NCI-H2029 (cell line): ENCODE data around the gene GNL2.
"Not testable (repeated sequence)": the region's sequence is repeated elsewhere in the genome, so short reads cannot be mapped to it uniquely, and the experiment has no call there.

ENCODE experiments used
- DNase-seq: peaks from one replicate; lab custom pipeline; 2025; lab: John Stamatoyannopoulos, UW

The GNL2 gene

GRCh38 chr1:37559957-37560379, 35.8 kb downstream of the GNL2 start:
- DNase-seq, result not testable (repeated sequence)

DNA sequence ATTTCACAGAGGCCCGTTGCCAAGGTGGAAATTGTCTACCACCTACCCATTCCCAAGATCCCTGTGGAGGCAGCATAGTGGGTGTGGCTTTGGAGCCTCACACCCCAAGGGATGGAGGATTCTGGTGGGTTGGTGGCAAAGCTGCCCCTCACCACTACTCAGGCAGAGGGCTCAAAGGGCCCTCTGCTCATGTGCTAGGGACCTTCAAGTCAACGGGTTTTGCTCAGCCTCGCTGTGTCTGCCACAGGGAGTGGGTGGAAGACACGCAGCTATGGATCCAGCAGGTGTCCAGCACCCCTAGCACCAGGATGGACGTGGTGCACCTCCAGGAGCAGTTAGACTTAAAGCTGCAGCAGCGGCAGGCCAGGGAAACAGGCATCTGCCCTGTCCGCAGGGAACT, 36.7 kb downstream of the GNL2 start:
- DNase-seq, result no peak

DNA sequence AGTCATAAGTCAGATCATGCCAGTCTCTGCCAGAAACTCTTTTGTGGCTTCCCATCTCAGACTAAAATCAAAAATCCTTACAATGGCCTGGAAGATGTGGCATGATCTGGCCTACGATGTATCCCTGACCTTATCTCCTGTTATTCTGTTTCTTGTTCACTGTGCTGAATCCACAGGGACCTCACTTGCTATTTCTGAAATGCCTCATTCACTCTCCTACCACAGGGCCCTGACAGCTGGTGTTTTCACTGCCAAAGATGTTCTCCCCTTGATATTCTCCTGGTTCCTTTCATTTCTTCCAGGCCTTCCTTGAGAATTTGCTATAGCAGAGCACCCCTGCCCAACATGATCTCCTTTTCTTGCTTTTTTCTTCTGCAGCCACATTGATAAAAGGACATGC, 37.3 kb downstream of the GNL2 start:
- no peak for DNase-seq

DNA sequence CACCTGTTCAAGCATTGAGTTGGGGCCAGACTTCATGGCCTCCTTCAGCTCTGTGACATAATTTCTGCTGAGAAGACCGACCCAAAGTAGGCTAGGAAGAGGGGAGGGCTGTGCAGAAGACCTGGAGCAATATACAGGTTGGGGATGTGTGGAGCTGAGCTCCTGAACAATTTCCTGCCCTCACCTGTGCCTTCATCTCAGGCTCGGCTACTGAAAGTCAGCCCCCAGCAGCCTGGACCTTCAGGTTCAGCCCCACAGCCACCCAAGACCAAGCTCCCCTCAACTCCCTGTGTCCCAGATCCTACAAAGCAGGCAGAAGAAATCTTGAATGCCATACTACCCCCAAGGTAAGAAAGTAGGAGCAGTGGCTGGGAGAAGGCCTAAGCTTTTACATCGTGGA, 38.3 kb downstream of the GNL2 start:
- DNase-seq, result no peak

GRCh38 chr1:37556712-37557196, 39.0 kb downstream of the GNL2 start, which contains the start of gene DNALI1:
DNALI1 (plus strand) TSS chr1:37556940; CDS start chr1:37556995, 55 bp downstream.
- DNase-seq, result peak; percentile 99

- DNase-seq, result peak; percentile 100
These were observed 41.6 kb downstream of the GNL2 start, which contains the start of gene SNIP1 for GRCh38 chr1:37553927-37554808. SNIP1 (minus strand) TSS chr1:37554293; CDS start chr1:37554229, 64 bp downstream.

GRCh38 chr1:37553598-37553926, 42.2 kb downstream of the GNL2 start:
- no peak for DNase-seq

DNA sequence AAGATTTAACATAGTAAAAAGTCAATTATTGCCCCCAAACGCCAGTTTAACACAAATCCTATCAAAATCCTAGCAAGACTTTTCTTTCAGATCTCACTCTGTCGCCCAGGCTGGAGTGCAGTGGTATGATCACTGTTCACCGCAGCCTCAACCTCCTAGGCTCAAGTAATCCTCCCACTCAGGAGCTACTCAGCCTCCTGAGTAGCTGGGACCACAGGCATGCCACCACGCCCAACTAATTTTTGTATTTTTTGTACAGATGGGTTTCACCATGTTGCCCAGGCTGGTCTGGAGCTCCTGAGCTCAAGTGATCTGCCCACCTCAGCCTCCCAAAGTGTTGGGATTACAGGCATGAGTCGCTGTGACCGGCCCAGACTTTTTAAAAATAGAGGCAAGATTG, 46.4 kb downstream of the GNL2 start:
- no peak for DNase-seq

- no peak for DNase-seq
These were observed 50.7 kb downstream of the GNL2 start for GRCh38 chr1:37545019-37545418.

- no peak for DNase-seq
These were observed 51.2 kb downstream of the GNL2 start for GRCh38 chr1:37544530-37544929.

DNA sequence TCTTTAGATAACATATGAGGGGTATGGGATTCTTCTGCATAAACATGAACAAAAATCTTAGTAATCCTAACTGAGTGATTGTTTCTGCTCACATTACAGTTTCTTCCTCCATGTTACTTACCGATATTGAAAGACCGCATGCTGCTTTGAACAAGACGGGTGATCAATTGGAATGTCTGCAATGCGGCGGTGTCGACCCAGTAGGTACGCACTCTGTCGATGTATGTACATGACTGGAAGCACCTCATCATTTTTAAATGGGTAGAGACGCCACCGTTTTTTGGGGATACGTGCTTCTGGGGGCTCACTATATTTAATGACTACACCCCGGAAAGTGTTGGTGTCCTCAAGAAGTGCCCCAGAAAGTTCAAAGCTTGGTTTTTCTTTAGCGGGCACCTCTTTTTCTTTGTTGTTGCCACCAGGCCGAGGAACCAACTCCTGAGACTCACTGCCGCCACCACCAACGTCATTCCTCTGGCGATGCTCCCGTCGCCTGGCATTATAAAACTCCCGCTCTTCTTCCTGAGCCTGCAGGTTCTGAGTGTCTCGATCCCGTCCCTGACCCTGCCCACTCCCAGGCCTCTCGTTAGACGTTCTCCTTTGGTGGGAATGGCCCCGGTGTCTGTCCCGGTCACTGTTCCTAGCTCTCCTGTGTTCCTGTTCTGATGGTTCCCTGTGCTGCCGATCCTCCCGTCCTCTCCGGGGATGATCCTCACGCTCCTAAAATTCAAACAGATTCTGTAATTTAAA, 55.5 kb downstream of the GNL2 start:
- no peak for DNase-seq

- DNase-seq, result not testable (repeated sequence)
These were observed 56.6 kb downstream of the GNL2 start for GRCh38 chr1:37539154-37539553.

DNA sequence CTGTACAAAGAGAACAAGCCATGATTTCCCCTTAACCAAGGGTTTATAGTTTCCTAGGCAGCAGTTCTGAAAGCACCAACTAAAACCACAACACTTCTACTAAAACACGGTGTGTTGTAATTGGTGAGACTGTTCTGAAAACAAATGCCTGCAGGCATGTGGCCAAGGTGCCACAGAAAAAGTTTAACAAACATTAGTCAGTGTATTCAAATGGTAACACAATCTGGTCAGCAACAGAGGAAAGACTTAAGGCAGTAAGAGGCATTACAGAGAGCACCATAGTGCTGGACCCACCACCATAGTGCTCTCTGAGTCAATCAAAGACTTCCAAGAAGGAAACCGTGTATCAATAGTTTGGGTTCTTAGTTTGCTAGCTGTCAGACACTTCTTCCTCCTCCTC, 58.4 kb downstream of the GNL2 start:
- DNase-seq, result no peak

DNA sequence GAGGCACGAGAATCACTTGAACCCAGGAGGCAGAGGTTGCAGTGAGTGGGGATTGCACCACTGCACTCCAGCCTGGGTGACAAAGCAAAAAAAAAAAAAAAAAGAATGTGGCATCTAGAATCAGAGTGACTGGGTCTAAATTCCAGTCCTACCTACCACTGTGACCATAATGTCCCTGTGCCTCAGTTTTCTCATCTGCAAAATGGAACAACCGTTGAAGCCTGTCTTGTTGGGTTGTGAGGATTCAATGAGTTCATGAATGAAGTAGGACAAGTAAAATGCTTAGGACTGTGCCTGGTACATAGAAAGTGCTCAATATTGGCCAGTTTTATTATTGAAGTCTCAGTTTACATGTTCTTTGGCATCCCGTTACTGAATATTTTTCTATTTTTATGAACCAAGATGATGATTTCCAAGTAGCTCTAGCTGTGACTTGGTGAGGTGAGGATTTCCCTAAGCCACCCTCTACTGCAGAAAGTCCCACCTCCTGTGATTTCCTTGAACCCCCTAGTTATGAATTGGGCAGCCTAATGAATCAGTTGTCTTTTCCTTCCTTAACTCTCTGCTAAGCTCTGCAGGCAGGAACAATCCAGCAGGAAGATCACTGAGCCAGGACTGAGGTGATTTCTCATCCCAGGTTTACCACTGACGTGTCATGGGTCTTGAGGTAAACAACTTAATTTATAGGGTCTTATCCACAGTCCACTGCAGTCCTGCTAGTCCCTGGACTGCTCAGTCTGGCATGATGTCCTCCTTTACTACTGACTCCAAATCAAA, 62.2 kb downstream of the GNL2 start:
- DNase-seq, result no peak

- DNase-seq, result not testable (repeated sequence)
These were observed 63.1 kb downstream of the GNL2 start for GRCh38 chr1:37532418-37533156.

DNA sequence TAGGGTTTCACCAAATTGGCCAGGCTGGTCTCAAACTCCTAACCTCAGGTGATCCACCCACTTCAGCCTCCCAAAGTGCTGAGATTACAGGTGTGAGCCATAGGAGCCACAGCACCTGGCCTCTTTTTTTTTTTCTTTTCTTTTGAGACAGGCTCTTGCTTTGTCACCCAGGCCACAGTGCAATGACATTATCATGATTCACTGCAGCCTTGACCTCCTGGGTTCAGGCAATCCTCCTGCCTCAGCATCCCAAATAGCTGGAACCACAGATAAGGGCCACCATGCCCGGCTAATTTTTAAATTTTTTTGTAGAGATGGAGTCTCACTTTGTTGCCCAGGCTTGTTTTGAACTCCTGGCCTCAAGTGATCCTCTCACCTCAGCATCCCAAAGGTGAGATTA, 65.8 kb downstream of the GNL2 start:
- not testable (repeated sequence) for DNase-seq

- no peak for DNase-seq
These were observed 76.1 kb downstream of the GNL2 start for GRCh38 chr1:37519613-37520012.

DNA sequence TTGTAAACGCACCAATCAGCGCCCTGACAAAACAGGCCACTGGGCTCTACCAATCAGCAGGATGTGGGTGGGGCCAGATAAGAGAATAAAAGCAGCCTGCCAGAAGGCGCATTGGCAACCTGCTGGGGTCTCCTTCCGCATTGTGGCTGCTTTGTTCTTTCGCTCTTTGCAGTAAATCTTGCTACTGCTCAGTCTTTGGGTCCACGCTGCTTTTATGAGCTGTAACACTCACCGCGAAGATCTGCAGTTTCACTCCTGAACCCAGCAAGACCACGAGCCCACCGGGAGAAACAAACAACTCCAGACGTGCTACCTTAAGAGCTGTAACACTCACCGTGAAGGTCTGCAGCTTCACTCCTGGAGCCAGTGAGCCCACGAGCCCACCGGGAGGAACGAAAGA, 76.8 kb downstream of the GNL2 start:
- DNase-seq, result not testable (repeated sequence)

DNA sequence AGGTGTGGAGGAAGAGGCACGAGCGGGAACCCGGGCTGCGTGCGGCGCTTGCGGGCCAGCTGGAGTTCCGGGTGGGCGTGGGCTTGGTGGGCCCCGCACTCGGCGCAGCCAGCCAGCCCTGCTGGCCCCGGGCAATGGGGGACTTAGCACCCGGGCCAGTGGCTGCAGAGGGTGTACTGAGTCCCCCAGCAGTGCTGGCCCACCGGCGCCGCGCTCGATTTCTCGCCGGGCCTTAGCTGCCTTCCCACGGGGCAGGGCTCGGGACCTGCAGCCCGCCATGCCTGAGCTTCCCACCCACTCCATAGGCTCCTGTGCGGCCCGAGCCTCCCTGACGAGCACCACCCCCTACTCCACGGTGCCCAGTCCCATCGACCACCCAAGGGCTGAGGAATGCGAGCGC, 77.5 kb downstream of the GNL2 start:
- not testable (repeated sequence) for DNase-seq

- no peak for DNase-seq
These were observed 78.2 kb downstream of the GNL2 start for GRCh38 chr1:37517569-37517968.
